ENCODE measurements around the gene COLEC12.

GRCh38 chr18:326846-327245, 173.7 kb downstream of the COLEC12 start:
- TF ChIP-seq CTCF (IDR thresholded peaks at IDR 0.05) (no peak), EP300 (IDR thresholded peaks at IDR 0.05) (no peak), POLR2A (IDR thresholded peaks at IDR 0.05) (no peak)
